A172 (cell line): Measurements from ENCODE around the gene ZNF488. TPM values are rescaled to one million over a fixed set of nuclear protein-coding genes. Genes with fewer than 3 reads are reported as not detected.
"Not testable (repeated sequence)": the region's sequence is repeated elsewhere in the genome, so short reads cannot be mapped to it uniquely, and the experiment has no call there.

Experiments used
- DNase-seq: peaks from one replicate; pipeline ENCODE4 v3.0.0-alpha.2; 2015; ENCODE audit warnings: low spot score
- total RNA-seq: library from RNA; depleted of rRNA; stranded (reverse); fragments of >200 nt; shearing (Covaris generic); gene quantifications from 2 replicates; pipeline ENCODE4 v1.2.3, GENCODE V29; 2014

The ZNF488 gene
- total RNA-seq, 1 experiment from 2014 or later: 2.6 TPM

- no peak for DNase-seq
Measured at GRCh38 chr10:47409866-47410256, 25.8 kb upstream of the ZNF488 start.

GRCh38 chr10:47409171-47409865 is 25.2 kb upstream of the ZNF488 start:
- no peak for DNase-seq

GRCh38 chr10:47408606-47409005 is 24.5 kb upstream of the ZNF488 start:
- DNase-seq: no peak

- peak; percentile 99 for DNase-seq
Measured at GRCh38 chr10:47406870-47407691, 23.0 kb upstream of the ZNF488 start.

GRCh38 chr10:47406548-47406869 is 22.4 kb upstream of the ZNF488 start:
- DNase-seq: no peak

GRCh38 chr10:47405857-47406547 is 21.9 kb upstream of the ZNF488 start:
- peak; percentile 23 for DNase-seq

GRCh38 chr10:47404937-47405336 is 20.8 kb upstream of the ZNF488 start:
- no peak for DNase-seq

GRCh38 chr10:47404446-47404845 is 20.4 kb upstream of the ZNF488 start:
- no peak for DNase-seq

GRCh38 chr10:47403446-47404318 is 19.6 kb upstream of the ZNF488 start:
- no peak for DNase-seq

GRCh38 chr10:47402641-47403301 is 18.7 kb upstream of the ZNF488 start:
- DNase-seq: peak; percentile 97

GRCh38 chr10:47401874-47402640 is 18.0 kb upstream of the ZNF488 start:
- DNase-seq: no peak

GRCh38 chr10:47401210-47401609 is 17.1 kb upstream of the ZNF488 start:
- no peak for DNase-seq

GRCh38 chr10:47400786-47401185 is 16.7 kb upstream of the ZNF488 start:
- no peak for DNase-seq

- no peak for DNase-seq
Measured at GRCh38 chr10:47400251-47400650, 16.2 kb upstream of the ZNF488 start.

- no peak for DNase-seq
Measured at GRCh38 chr10:47397256-47397655, 13.2 kb upstream of the ZNF488 start.

- no peak for DNase-seq
Measured at GRCh38 chr10:47396311-47396717, 12.2 kb upstream of the ZNF488 start.

GRCh38 chr10:47389619-47390018 is 5.5 kb upstream of the ZNF488 start:
- DNase-seq: no peak

- no peak for DNase-seq
Measured at GRCh38 chr10:47388879-47389278, 4.8 kb upstream of the ZNF488 start.

- DNase-seq: not testable (repeated sequence)
Measured at GRCh38 chr10:47386104-47386503, 2.0 kb upstream of the ZNF488 start.
